Activated CD8-positive, alpha-beta memory T cell treated with anti-CD3 and anti-CD28 coated beads, Interleukin-2, amount 10 ng/mL, durations not matched to agents 7 days and 5 days (primary cell): ENCODE measurements around the gene APC2. TPM values are rescaled to one million over a fixed set of nuclear protein-coding genes. Genes with fewer than 3 reads are reported as not detected.

ENCODE experiments used
- ATAC-seq: fragments of 150-1000 bp; cut with Tn5 transposase; one replicate; pipeline ENCODE4 v1.10.0; 2021; ENCODE audit warnings: moderate library complexity
- CTCF ChIA-PET: fragments of 350-600 bp; sonication (Branson Sonifier 250); formaldehyde crosslinking; loops from one replicate; lab custom pipeline; 2021; ENCODE audit warnings: antibody characterized with exemption; lab: Charles Lee
- DNase-seq: peaks from one replicate; pipeline ENCODE4 v3.0.0-alpha.2; 2020
- H3K27ac Mint-ChIP-seq: one replicate; pipeline ENCODE4 v1.8.0; 2021; ENCODE audit warnings: mild to moderate bottlenecking, mixed read lengths
- H3K27me3 Mint-ChIP-seq: one replicate; pipeline ENCODE4 v1.8.0; 2021; ENCODE audit warnings: mixed read lengths
- H3K36me3 Mint-ChIP-seq: one replicate; pipeline ENCODE4 v1.8.0; 2021; ENCODE audit warnings: mild to moderate bottlenecking, mixed read lengths
- H3K4me1 Mint-ChIP-seq: one replicate; pipeline ENCODE4 v1.8.0; 2021; ENCODE audit warnings: mixed read lengths
- H3K4me3 Mint-ChIP-seq: one replicate; pipeline ENCODE4 v1.8.0; 2021; ENCODE audit warnings: mild to moderate bottlenecking, moderate library complexity, mixed read lengths
- H3K9me3 Mint-ChIP-seq: one replicate; pipeline ENCODE4 v1.8.0; 2022; ENCODE audit warnings: low read depth, mixed read lengths
- total RNA-seq, 2 experiments: library from RNA; stranded (reverse); gene quantifications; one replicate each; pipeline ENCODE4 v1.2.3, GENCODE V29; 2021

Gene APC2
- total RNA-seq, 2 experiments from 2014 or later, result 0.03 to 0.12 TPM

GRCh38 chr19:1451916-1452801 is 2.2 kb downstream of the APC2 start:
- H3K4me1 Mint-ChIP-seq, result peaks cover 15% of the 10 kb centered on the region
- H3K27ac Mint-ChIP-seq, result no peak overlapping the region

GRCh38 chr19:1452802-1453524 is 3.0 kb downstream of the APC2 start:
- Mint-ChIP-seq H3K27me3 (peaks cover 55% of the 10 kb centered on the region), H3K27ac (no peak overlapping the region), H3K4me3 (no peak overlapping the region), H3K36me3 (no peaks in the 10 kb centered on the region), H3K9me3 (no peaks in the 10 kb centered on the region), H3K4me1 (peaks cover 15% of the 10 kb centered on the region)
- ATAC-seq (no peak), DNase-seq (no peak)
- CTCF ChIA-PET, result interaction anchor here (1.2 to 2.1 kb wide), 3 partner anchors 8 to 93 kb away, joined by 3 to 11 read pairs (median 3); no protein-coding TSS in a partner anchor

More at GRCh38 chr19:1451916-1452801, 2.2 kb downstream of the APC2 start:
- CTCF ChIA-PET, result interaction anchor here (1.4 kb wide), 1 partner anchor 94 kb away, joined by 3 read pairs; no protein-coding TSS in a partner anchor
- Mint-ChIP-seq H3K27me3 (peaks cover 58% of the 10 kb centered on the region), H3K36me3 (no peaks in the 10 kb centered on the region), H3K4me3 (no peak overlapping the region), H3K9me3 (no peaks in the 10 kb centered on the region)
- DNase-seq, result no peak
- no peak for ATAC-seq

GRCh38 chr19:1453525-1454364 is 3.8 kb downstream of the APC2 start:
- DNase-seq (no peak), ATAC-seq (no peak)
- Mint-ChIP-seq H3K27ac (no peak overlapping the region), H3K9me3 (no peaks in the 10 kb centered on the region), H3K27me3 (peaks cover 57% of the 10 kb centered on the region), H3K4me3 (no peak overlapping the region), H3K36me3 (no peaks in the 10 kb centered on the region), H3K4me1 (peaks cover 15% of the 10 kb centered on the region)
- CTCF ChIA-PET, result interaction anchor here (1.2 to 2.7 kb wide), 5 partner anchors 9 to 93 kb away, joined by 3 to 15 read pairs (median 4); partner anchors contain the start of gene REEP6

- peaks cover 51% of the 10 kb centered on the region for H3K27me3 Mint-ChIP-seq
Observed at GRCh38 chr19:1455002-1455335, 5.0 kb downstream of the APC2 start.

GRCh38 chr19:1455336-1456120 is 5.6 kb downstream of the APC2 start:
- CTCF ChIA-PET, result interaction anchor here (1.0 to 2.7 kb wide), 4 partner anchors 10 to 153 kb away, joined by 4 to 15 read pairs (median 8); partner anchors contain the start of gene REEP6
- H3K36me3 Mint-ChIP-seq, result no peaks in the 10 kb centered on the region
- H3K4me1 Mint-ChIP-seq, result peaks cover 11% of the 10 kb centered on the region
- DNase-seq, result peak; percentile 74
- no peak overlapping the region for H3K27ac Mint-ChIP-seq
- peaks cover 48% of the 10 kb centered on the region for H3K27me3 Mint-ChIP-seq
- no peaks in the 10 kb centered on the region for H3K9me3 Mint-ChIP-seq
- H3K4me3 Mint-ChIP-seq, result no peak overlapping the region
- ATAC-seq, result peak; percentile 75

More at GRCh38 chr19:1455002-1455335, 5.0 kb downstream of the APC2 start:
- Mint-ChIP-seq H3K9me3 (no peaks in the 10 kb centered on the region), H3K4me3 (no peak overlapping the region), H3K27ac (no peak overlapping the region), H3K36me3 (no peaks in the 10 kb centered on the region), H3K4me1 (peaks cover 11% of the 10 kb centered on the region)
- CTCF ChIA-PET, result interaction anchor here (1.0 to 2.7 kb wide), 5 partner anchors 10 to 153 kb away, joined by 4 to 15 read pairs (median 10); partner anchors contain the start of gene REEP6
- DNase-seq (no peak), ATAC-seq (no peak)

GRCh38 chr19:1456121-1456900 is 6.4 kb downstream of the APC2 start:
- H3K9me3 Mint-ChIP-seq, result no peaks in the 10 kb centered on the region
- no peaks in the 10 kb centered on the region for H3K36me3 Mint-ChIP-seq
- H3K4me1 Mint-ChIP-seq, result peaks cover 10% of the 10 kb centered on the region
- ATAC-seq (no peak), DNase-seq (no peak)
- H3K4me3 Mint-ChIP-seq, result no peak overlapping the region
- H3K27ac Mint-ChIP-seq, result no peak overlapping the region
- CTCF ChIA-PET, result interaction anchor here (1.5 to 2.7 kb wide), 2 partner anchors 10 to 11 kb away, joined by 10 to 15 read pairs; no protein-coding TSS in a partner anchor
- peaks cover 40% of the 10 kb centered on the region for H3K27me3 Mint-ChIP-seq

GRCh38 chr19:1457031-1457739 is 7.3 kb downstream of the APC2 start:
- H3K9me3 Mint-ChIP-seq, result no peaks in the 10 kb centered on the region
- DNase-seq, result no peak
- no peaks in the 10 kb centered on the region for H3K36me3 Mint-ChIP-seq
- H3K4me1 Mint-ChIP-seq, result peaks cover 10% of the 10 kb centered on the region
- no peak for ATAC-seq
- CTCF ChIA-PET, result interaction anchor here (1.2 kb wide), 1 partner anchor 12 kb away, joined by 4 read pairs; no protein-coding TSS in a partner anchor
- H3K4me3 Mint-ChIP-seq, result no peak overlapping the region
- H3K27me3 Mint-ChIP-seq, result peaks cover 34% of the 10 kb centered on the region
- no peak overlapping the region for H3K27ac Mint-ChIP-seq

GRCh38 chr19:1457892-1458291 is 8.0 kb downstream of the APC2 start:
- H3K4me3 Mint-ChIP-seq, result no peak overlapping the region
- no peak for DNase-seq
- peaks cover 10% of the 10 kb centered on the region for H3K4me1 Mint-ChIP-seq
- H3K27me3 Mint-ChIP-seq, result peaks cover 34% of the 10 kb centered on the region
- no peaks in the 10 kb centered on the region for H3K9me3 Mint-ChIP-seq
- CTCF ChIA-PET, result interaction anchor here (1.2 kb wide), 1 partner anchor 13 kb away, joined by 4 read pairs; no protein-coding TSS in a partner anchor
- H3K27ac Mint-ChIP-seq, result no peak overlapping the region
- ATAC-seq, result no peak
- no peaks in the 10 kb centered on the region for H3K36me3 Mint-ChIP-seq

- H3K27me3 Mint-ChIP-seq, result peaks cover 27% of the 10 kb centered on the region
- peaks cover 9% of the 10 kb centered on the region for H3K4me1 Mint-ChIP-seq
- CTCF ChIA-PET, result no interaction called here
- no peaks in the 10 kb centered on the region for H3K9me3 Mint-ChIP-seq
- no peak for DNase-seq
- H3K4me3 Mint-ChIP-seq, result no peak overlapping the region
- no peak overlapping the region for H3K27ac Mint-ChIP-seq
- no peak for ATAC-seq
- H3K36me3 Mint-ChIP-seq, result no peaks in the 10 kb centered on the region
Observed at GRCh38 chr19:1459479-1459878, 9.6 kb downstream of the APC2 start.

- no peak for DNase-seq
- Mint-ChIP-seq H3K27ac (no peak overlapping the region), H3K4me1 (peaks cover 5% of the 10 kb centered on the region), H3K4me3 (no peak overlapping the region), H3K36me3 (no peaks in the 10 kb centered on the region), H3K27me3 (peaks cover 23% of the 10 kb centered on the region), H3K9me3 (no peaks in the 10 kb centered on the region)
- CTCF ChIA-PET, result no interaction called here
- no peak for ATAC-seq
Observed at GRCh38 chr19:1460033-1460995, 10.4 kb downstream of the APC2 start.
